ENCODE results near the gene TIGD3. TPM values are rescaled to one million over a fixed set of nuclear protein-coding genes. Genes with fewer than 3 reads are reported as not detected.

Gene TIGD3
- total and polyA plus RNA-seq, 2 of the 13 experiments (the other 11 are each of a cell fraction or from before 2014, with no cell fraction given), result 0.49 to 4.9 TPM

DNA sequence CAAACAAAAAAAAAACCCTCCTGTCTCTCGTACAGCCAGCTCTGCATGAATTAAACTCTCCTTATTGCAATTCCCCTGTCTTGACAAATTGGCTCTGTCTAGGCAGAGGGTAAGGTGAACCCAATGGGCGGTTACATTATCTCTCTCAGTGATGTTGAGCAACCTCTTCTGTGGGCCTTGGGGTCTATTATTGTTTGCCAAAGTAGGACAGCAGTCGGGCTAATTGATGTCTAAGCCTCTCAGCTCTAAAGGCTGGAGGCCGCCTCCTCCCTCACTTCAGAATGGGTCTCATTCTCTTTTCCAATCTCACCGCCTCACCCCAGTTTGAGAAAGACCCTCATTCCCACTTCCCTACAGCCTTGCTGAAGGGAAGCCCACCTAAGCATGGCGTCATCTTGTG, 29.2 kb downstream of the TIGD3 start (continued):
- TF ChIP-seq, protein P1, sequence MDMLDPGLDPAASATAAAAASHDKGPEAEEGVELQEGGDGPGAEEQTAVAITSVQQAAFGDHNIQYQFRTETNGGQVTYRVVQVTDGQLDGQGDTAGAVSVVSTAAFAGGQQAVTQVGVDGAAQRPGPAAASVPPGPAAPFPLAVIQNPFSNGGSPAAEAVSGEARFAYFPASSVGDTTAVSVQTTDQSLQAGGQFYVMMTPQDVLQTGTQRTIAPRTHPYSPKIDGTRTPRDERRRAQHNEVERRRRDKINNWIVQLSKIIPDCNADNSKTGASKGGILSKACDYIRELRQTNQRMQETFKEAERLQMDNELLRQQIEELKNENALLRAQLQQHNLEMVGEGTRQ (IDR thresholded peaks at IDR 0.05; ENCODE audit: low read depth, low read length), result no peak
- TF ChIP-seq, protein P1 (CRISPR knock-in tag; IDR thresholded peaks at IDR 0.05; ENCODE audit: borderline replicate concordance), result no peak
- TF ChIP-seq SOX5 (CRISPR knock-in tag; IDR thresholded peaks at IDR 0.05; ENCODE audit: borderline replicate concordance), result peak; percentile 73
- no peak for TF ChIP-seq MED13 (CRISPR knock-in tag; IDR thresholded peaks at IDR 0.05)
- TF ChIP-seq HOXA9 (CRISPR knock-in tag; IDR thresholded peaks at IDR 0.05; ENCODE audit: borderline replicate concordance), result no peak
- TF ChIP-seq, protein P2, sequence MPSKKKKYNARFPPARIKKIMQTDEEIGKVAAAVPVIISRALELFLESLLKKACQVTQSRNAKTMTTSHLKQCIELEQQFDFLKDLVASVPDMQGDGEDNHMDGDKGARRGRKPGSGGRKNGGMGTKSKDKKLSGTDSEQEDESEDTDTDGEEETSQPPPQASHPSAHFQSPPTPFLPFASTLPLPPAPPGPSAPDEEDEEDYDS (CRISPR knock-in tag; IDR thresholded peaks at IDR 0.05), result no peak
- TF ChIP-seq POLR2AphosphoS2 (IDR thresholded peaks at IDR 0.05; ENCODE audit: low read depth, low read length), result no peak
- TF ChIP-seq IRX3 (CRISPR knock-in tag; IDR thresholded peaks at IDR 0.05; ENCODE audit: borderline replicate concordance, low read depth), result no peak
- TF ChIP-seq, protein P3, sequence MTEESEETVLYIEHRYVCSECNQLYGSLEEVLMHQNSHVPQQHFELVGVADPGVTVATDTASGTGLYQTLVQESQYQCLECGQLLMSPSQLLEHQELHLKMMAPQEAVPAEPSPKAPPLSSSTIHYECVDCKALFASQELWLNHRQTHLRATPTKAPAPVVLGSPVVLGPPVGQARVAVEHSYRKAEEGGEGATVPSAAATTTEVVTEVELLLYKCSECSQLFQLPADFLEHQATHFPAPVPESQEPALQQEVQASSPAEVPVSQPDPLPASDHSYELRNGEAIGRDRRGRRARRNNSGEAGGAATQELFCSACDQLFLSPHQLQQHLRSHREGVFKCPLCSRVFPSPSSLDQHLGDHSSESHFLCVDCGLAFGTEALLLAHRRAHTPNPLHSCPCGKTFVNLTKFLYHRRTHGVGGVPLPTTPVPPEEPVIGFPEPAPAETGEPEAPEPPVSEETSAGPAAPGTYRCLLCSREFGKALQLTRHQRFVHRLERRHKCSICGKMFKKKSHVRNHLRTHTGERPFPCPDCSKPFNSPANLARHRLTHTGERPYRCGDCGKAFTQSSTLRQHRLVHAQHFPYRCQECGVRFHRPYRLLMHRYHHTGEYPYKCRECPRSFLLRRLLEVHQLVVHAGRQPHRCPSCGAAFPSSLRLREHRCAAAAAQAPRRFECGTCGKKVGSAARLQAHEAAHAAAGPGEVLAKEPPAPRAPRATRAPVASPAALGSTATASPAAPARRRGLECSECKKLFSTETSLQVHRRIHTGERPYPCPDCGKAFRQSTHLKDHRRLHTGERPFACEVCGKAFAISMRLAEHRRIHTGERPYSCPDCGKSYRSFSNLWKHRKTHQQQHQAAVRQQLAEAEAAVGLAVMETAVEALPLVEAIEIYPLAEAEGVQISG (CRISPR knock-in tag; IDR thresholded peaks at IDR 0.05), result 0 out of 2 replicates have a peak, but pooled peaks have one; percentile 19
- no peak for TF ChIP-seq ZNF768 (CRISPR knock-in tag; IDR thresholded peaks at IDR 0.05)
- TF ChIP-seq, protein P4, sequence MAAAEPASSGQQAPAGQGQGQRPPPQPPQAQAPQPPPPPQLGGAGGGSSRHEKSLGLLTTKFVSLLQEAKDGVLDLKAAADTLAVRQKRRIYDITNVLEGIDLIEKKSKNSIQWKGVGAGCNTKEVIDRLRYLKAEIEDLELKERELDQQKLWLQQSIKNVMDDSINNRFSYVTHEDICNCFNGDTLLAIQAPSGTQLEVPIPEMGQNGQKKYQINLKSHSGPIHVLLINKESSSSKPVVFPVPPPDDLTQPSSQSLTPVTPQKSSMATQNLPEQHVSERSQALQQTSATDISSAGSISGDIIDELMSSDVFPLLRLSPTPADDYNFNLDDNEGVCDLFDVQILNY (CRISPR knock-in tag; conservative IDR thresholded peaks at IDR 0.05), result no peak
- TF ChIP-seq SRSF9 (IDR thresholded peaks at IDR 0.05; ENCODE audit: borderline replicate concordance, insufficient read depth, low read depth, low read length, poor library complexity, severe bottlenecking), result no peak
- TF ChIP-seq, protein P5, sequence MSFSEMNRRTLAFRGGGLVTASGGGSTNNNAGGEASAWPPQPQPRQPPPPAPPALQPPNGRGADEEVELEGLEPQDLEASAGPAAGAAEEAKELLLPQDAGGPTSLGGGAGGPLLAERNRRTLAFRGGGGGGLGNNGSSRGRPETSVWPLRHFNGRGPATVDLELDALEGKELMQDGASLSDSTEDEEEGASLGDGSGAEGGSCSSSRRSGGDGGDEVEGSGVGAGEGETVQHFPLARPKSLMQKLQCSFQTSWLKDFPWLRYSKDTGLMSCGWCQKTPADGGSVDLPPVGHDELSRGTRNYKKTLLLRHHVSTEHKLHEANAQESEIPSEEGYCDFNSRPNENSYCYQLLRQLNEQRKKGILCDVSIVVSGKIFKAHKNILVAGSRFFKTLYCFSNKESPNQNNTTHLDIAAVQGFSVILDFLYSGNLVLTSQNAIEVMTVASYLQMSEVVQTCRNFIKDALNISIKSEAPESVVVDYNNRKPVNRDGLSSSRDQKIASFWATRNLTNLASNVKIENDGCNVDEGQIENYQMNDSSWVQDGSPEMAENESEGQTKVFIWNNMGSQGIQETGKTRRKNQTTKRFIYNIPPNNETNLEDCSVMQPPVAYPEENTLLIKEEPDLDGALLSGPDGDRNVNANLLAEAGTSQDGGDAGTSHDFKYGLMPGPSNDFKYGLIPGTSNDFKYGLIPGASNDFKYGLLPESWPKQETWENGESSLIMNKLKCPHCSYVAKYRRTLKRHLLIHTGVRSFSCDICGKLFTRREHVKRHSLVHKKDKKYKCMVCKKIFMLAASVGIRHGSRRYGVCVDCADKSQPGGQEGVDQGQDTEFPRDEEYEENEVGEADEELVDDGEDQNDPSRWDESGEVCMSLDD (CRISPR knock-in tag; IDR thresholded peaks at IDR 0.05; ENCODE audit: borderline replicate concordance), result 0 out of 2 replicates have a peak, but pooled peaks have one; percentile 49
- TF ChIP-seq SAP130 (CRISPR knock-in tag; IDR thresholded peaks at IDR 0.05; ENCODE audit: low read depth), result peak; percentile 62
- TF ChIP-seq ZNF3 (CRISPR knock-in tag; IDR thresholded peaks at IDR 0.05), result 0 out of 2 replicates have a peak, but pooled peaks have one; percentile 40
- peak; percentile 35; the same call in 1 of the 2 replicates for TF ChIP-seq MIXL1 (CRISPR knock-in tag; IDR thresholded peaks at IDR 0.05)
- no peak for TF ChIP-seq ZNF781 (CRISPR knock-in tag; IDR thresholded peaks at IDR 0.05; ENCODE audit: borderline replicate concordance, not compliant biosample characterization)
- TF ChIP-seq NFKBIZ (CRISPR knock-in tag; IDR thresholded peaks at IDR 0.05), result peak; percentile 42; the same call in 1 of the 2 replicates
- no peak for TF ChIP-seq ZNF766 (CRISPR knock-in tag; IDR thresholded peaks at IDR 0.05; ENCODE audit: borderline replicate concordance)
- no peak for TF ChIP-seq SIN3B (IDR thresholded peaks at IDR 0.05; ENCODE audit: low read length)
- no peak for TF ChIP-seq ATF1 (CRISPR knock-in tag; IDR thresholded peaks at IDR 0.05)
- 0 out of 2 replicates have a peak, but pooled peaks have one; percentile 26 for TF ChIP-seq SP5 (CRISPR knock-in tag; IDR thresholded peaks at IDR 0.05; ENCODE audit: borderline replicate concordance, low read depth)
- TF ChIP-seq RARA (CRISPR knock-in tag; IDR thresholded peaks at IDR 0.05), result peak; percentile 53; the same call in 1 of the 2 replicates
